Thyroid gland (tissue), 4 donors: ENCODE results near the gene MACROD1.

Experiments used
- POLR2A ChIP-seq, 2 donors: fragments of 450-650 bp; IDR thresholded peaks; one replicate each; pipeline ENCODE4 v1.6.1; 2017; ENCODE audit warnings: antibody characterized with exemption in 2 of 2, mild to moderate bottlenecking in 2 of 2, moderate library complexity in 1 of 2
- TF ChIP-seq, protein P1 (sequence below), 6 experiments: fragments of 200-600 bp in 3 of 6; fragments of 450-650 bp in 3 of 6; sonication (generic) in 3 of 6; IDR thresholded peaks; one replicate each; pipeline ENCODE4 v1.5.1; 2016 to 2019; ENCODE audit warnings: antibody characterized with exemption in 6 of 6, mild to moderate bottlenecking in 2 of 6, inconsistent platforms in 1 of 6, moderate library complexity in 1 of 6

DNA sequence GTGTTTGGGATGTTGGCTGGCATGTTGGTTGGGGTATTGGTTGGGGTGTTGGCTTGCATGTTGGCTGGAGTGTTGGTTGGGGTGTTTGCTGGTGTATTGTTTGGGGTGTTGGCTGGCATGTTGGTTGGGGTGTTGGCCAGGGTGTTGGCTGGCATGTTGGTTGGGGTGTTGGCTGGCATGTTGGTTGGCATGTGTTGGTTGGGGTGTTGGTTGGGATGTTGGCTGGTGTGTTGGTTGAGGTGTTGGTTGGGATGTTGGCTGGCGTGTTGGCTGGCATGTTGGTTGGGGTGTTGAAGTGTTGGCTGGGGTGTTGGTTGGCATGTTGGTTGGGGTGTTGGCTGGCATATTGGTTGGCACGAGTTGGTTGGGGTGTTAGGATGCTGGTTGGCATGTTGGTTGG is 155.1 kb downstream of the MACROD1 start:
- TF ChIP-seq, protein P1, sequence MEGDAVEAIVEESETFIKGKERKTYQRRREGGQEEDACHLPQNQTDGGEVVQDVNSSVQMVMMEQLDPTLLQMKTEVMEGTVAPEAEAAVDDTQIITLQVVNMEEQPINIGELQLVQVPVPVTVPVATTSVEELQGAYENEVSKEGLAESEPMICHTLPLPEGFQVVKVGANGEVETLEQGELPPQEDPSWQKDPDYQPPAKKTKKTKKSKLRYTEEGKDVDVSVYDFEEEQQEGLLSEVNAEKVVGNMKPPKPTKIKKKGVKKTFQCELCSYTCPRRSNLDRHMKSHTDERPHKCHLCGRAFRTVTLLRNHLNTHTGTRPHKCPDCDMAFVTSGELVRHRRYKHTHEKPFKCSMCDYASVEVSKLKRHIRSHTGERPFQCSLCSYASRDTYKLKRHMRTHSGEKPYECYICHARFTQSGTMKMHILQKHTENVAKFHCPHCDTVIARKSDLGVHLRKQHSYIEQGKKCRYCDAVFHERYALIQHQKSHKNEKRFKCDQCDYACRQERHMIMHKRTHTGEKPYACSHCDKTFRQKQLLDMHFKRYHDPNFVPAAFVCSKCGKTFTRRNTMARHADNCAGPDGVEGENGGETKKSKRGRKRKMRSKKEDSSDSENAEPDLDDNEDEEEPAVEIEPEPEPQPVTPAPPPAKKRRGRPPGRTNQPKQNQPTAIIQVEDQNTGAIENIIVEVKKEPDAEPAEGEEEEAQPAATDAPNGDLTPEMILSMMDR (IDR thresholded peaks at IDR 0.05) = no peak
- TF ChIP-seq POLR2A (IDR thresholded peaks at IDR 0.05) = no peak
